Stomach (tissue), 9 donors: ENCODE measurements around the gene TMA7. TPM values are rescaled to one million over a fixed set of nuclear protein-coding genes. Genes with fewer than 3 reads are reported as not detected.

Experiments
- DNase-seq, 2 donors: peaks; one replicate each; pipeline versions ENCODE4 v3.0.0 to v3.0.0-alpha.2; 2013 to 2019
- H3K27ac ChIP-seq, 5 donors: fragments of 200-600 bp in 4 of 5; sonication (generic) in 4 of 5; one replicate each; pipeline ENCODE4 v1.5.1; 2013 to 2019; ENCODE audit warnings: mild to moderate bottlenecking in 1 of 5, moderate library complexity in 1 of 5
- H3K27me3 ChIP-seq, 3 donors: fragments of 200-600 bp; sonication (generic); one replicate each; pipeline ENCODE4 v1.5.1; 2017 to 2019; ENCODE audit warnings: mixed run types in 1 of 3
- H3K36me3 ChIP-seq, 4 donors: fragments of 200-600 bp; sonication (generic); 1 replicate in 3 of 4; 2 replicates in 1 of 4; pipeline ENCODE4 v1.5.1; 2016 to 2019
- H3K4me1 ChIP-seq, 4 donors: fragments of 200-600 bp; sonication (generic); one replicate each; pipeline ENCODE4 v1.5.1; 2016 to 2019
- H3K4me3 ChIP-seq, 4 donors: fragments of 200-600 bp; sonication (generic) in 3 of 4; one replicate each; pipeline ENCODE4 v1.5.1; 2016 to 2019; ENCODE audit warnings: mild to moderate bottlenecking in 1 of 4
- H3K9me3 ChIP-seq, 4 donors: fragments of 200-600 bp; sonication (generic); one replicate each; pipeline ENCODE4 v1.5.1; 2016 to 2019
- EP300 ChIP-seq: sonication (generic); formaldehyde crosslinking; IDR thresholded peaks from one replicate; pipeline ENCODE4 v1.6.1; 2017; ENCODE audit warnings: antibody characterized with exemption
- POLR2A ChIP-seq, 4 donors: fragments of 450-650 bp; IDR thresholded peaks; one replicate each; pipeline ENCODE4 v1.6.1; 2016; ENCODE audit warnings: antibody characterized with exemption in 4 of 4, control low read depth in 2 of 4, mild to moderate bottlenecking in 1 of 4, moderate library complexity in 1 of 4
- POLR2AphosphoS5 ChIP-seq, 3 donors: sonication (generic); formaldehyde crosslinking; IDR thresholded peaks; one replicate each; pipeline ENCODE4 v1.6.1; 2016; ENCODE audit warnings: antibody characterized with exemption in 3 of 3
- WGBS, 5 donors: extraction: QIAGEN DNeasy Blood & Tissue Kit in 3 of 5; methylation state at CpG; one replicate each; pipeline versions ENCODE4 v1.1.5 to v1.1.7; 2013 to 2018; 5-methylcytosine and 5-hydroxymethylcytosine counted together
- intact Hi-C: fragments of 100-400 bp; cut with DNase I; formaldehyde crosslinking; loops from one replicate; pipeline ENCODE4 v1.15.1; 2023; ENCODE audit warnings: low total_unique reads
- polyA plus RNA-seq, 3 donors: library from polyadenylated mRNA; stranded (reverse); fragments of 200-250 nt; gene quantifications; one replicate each; pipeline ENCODE4 v1.2.3, GENCODE V29; 2013
- total RNA-seq, 5 donors: library from RNA; depleted of rRNA; stranded (reverse); fragments of >200 nt; gene quantifications; one replicate each; pipeline versions ENCODE4 v1.1.0 to v1.2.3, GENCODE V29; 2014 to 2016
- TF ChIP-seq, protein P1 (sequence below), 7 experiments: fragments of 450-650 bp in 4 of 7; fragments of 200-600 bp in 3 of 7; sonication (generic) in 3 of 7; IDR thresholded peaks; one replicate each; pipeline ENCODE4 v1.5.1; 2016 to 2019; ENCODE audit warnings: antibody characterized with exemption in 7 of 7, control low read depth in 2 of 7, mild to moderate bottlenecking in 1 of 7
- donor health status: healthy with polysubstance abuse.
- donor health status: Bipolar disorder and iron deficiency.
- donor health status: healthy.

Gene TMA7
- total and polyA plus RNA-seq, 8 donors: 107 to 702 (median 266) TPM

DNA sequence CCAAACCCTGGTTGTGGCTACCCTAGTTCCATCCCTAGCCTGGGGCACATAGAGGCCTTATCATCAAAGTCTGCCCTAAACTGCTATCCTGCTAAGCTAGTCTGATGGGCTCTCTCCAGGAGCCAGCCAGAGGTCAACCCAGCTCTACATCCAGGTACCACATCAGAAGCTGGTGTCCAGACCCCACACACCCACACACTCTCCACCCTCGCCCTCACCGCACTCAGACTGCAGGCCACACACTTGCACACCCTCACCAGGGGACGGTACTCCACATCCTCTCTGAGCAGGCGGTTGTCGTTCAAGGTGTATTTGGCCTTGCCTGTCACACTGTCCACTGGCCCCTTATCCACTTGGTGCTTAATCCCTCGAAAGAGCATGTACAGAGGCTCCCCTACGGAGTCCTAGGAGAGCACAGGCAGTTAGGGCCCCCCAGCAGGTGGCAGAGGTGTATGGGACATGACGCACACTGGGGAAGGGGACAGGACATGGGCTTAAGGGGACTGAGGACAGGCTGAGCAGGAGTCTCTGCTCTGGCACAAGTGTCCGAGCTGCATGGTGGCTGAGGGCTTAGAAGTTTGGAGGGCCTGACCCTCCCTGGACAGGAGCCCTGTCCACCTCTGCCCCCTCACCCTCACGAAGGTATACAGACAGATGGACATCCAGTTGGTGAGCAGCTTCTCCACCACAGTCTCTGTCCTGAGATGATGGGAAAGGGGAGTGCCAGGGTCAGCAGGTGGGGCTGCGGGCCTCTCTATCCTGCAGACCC lies 28.3 kb upstream of the TMA7 start:
- WGBS, 5 donors: 84 to 92% (median 88%) methylated on average over 10 to 11 of the region's 11 CpGs
- no peak for DNase-seq
- Histone ChIP-seq H3K4me1 (peaks cover 0 to 8% (median 0%) of the 10 kb centered on the region in 4 donors), H3K4me3 (no peak overlapping the region), H3K27me3 (no peaks in the 10 kb centered on the region), H3K27ac (no peak overlapping the region), H3K9me3 (no peaks in the 10 kb centered on the region), H3K36me3 (peaks cover 79 to 100% (median 100%) of the 10 kb centered on the region in 4 donors)
- TF ChIP-seq POLR2A (IDR thresholded peaks at IDR 0.05) (no peak), POLR2AphosphoS5 (IDR thresholded peaks at IDR 0.05) (no peak), EP300 (no peak)
- TF ChIP-seq, protein P1, sequence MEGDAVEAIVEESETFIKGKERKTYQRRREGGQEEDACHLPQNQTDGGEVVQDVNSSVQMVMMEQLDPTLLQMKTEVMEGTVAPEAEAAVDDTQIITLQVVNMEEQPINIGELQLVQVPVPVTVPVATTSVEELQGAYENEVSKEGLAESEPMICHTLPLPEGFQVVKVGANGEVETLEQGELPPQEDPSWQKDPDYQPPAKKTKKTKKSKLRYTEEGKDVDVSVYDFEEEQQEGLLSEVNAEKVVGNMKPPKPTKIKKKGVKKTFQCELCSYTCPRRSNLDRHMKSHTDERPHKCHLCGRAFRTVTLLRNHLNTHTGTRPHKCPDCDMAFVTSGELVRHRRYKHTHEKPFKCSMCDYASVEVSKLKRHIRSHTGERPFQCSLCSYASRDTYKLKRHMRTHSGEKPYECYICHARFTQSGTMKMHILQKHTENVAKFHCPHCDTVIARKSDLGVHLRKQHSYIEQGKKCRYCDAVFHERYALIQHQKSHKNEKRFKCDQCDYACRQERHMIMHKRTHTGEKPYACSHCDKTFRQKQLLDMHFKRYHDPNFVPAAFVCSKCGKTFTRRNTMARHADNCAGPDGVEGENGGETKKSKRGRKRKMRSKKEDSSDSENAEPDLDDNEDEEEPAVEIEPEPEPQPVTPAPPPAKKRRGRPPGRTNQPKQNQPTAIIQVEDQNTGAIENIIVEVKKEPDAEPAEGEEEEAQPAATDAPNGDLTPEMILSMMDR (IDR thresholded peaks at IDR 0.05): no peak
- intact Hi-C loops: loop anchor here (10.0 kb wide), 1 partner anchor 137 kb away; no protein-coding TSS in a partner anchor

DNA sequence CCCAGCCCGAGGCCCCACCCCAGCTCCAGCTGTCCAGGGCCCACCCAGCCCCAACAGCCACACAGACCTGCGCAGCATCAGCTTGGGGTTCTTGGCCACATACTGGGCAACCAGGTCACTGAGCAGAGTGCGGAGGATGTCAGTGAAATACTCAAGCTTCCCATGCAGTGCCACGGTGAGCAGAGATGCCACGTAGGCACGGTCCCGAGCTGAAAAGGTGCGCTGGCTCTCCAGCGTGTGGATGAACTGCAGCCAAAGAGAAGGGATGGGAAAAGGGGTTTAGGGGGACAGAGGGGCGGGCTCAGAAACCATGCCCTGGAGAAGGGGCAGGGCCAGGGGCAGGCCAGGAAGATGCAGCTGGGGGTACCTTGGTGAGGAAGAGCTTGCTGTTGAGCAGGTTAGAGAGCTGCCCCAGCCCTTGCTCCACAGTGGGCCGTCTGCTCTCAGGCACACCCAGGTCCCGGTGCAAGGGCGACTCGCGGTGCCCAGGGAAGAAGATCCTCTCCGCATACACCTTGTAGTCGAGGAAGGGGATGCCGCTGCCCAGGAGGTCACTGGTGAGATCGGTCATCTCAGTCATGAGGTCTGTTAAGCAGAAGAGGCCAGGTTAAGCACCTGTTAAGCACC lies 27.6 kb upstream of the TMA7 start:
- peaks cover 0 to 8% (median 0%) of the 10 kb centered on the region in 4 donors for H3K4me1 ChIP-seq
- H3K9me3 ChIP-seq: no peaks in the 10 kb centered on the region
- no peak for DNase-seq
- no peaks in the 10 kb centered on the region for H3K27me3 ChIP-seq
- peaks cover 84 to 100% (median 100%) of the 10 kb centered on the region in 4 donors for H3K36me3 ChIP-seq
- H3K4me3 ChIP-seq: no peak overlapping the region
- intact Hi-C loops: loop anchor here (10.0 kb wide), 1 partner anchor 138 kb away; no protein-coding TSS in a partner anchor
- no peak for TF ChIP-seq EP300
- TF ChIP-seq POLR2AphosphoS5 (IDR thresholded peaks at IDR 0.05): no peak
- no peak for TF ChIP-seq POLR2A (IDR thresholded peaks at IDR 0.05)
- TF ChIP-seq, protein P1 (IDR thresholded peaks at IDR 0.05): no peak
- 91 to 93% (median 92%) methylated on average over 15 to 19 of the region's 19 CpGs for WGBS, 5 donors
- no peak overlapping the region for H3K27ac ChIP-seq

DNA sequence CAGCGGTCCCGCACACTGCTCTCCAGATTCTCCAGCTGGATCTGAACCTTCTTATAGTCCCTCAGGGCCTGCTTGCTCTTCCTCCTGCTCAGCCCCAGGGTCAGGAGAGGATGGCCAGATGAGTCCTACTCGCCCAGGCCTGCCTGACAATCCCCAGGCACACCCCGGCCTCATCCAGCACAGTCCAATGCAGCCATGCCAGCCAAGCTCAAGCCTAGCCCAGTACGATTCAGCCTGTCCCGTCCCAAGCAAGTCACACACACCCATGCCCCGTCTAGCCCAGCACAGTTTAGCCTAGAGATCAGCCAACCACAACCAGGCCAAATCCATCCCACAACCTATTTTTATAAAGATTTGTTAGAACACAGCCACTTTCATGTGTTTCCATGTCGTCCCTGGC lies 27.0 kb upstream of the TMA7 start:
- DNase-seq: no peak
- Histone ChIP-seq H3K4me1 (peaks cover 0 to 8% (median 0%) of the 10 kb centered on the region in 4 donors), H3K9me3 (no peaks in the 10 kb centered on the region), H3K27me3 (no peaks in the 10 kb centered on the region), H3K36me3 (peaks cover 85 to 100% (median 100%) of the 10 kb centered on the region in 4 donors), H3K4me3 (no peak overlapping the region), H3K27ac (no peak overlapping the region)
- 75 to 92% (median 88%) methylated on average over 7 to 8 of the region's 8 CpGs for WGBS, 5 donors
- no peak for TF ChIP-seq POLR2A (IDR thresholded peaks at IDR 0.05)
- no peak for TF ChIP-seq POLR2AphosphoS5 (IDR thresholded peaks at IDR 0.05)
- TF ChIP-seq, protein P1 (IDR thresholded peaks at IDR 0.05): no peak
- no peak for TF ChIP-seq EP300
- intact Hi-C loops: loop anchor here (10.0 kb wide), 1 partner anchor 138 kb away; no protein-coding TSS in a partner anchor

DNA sequence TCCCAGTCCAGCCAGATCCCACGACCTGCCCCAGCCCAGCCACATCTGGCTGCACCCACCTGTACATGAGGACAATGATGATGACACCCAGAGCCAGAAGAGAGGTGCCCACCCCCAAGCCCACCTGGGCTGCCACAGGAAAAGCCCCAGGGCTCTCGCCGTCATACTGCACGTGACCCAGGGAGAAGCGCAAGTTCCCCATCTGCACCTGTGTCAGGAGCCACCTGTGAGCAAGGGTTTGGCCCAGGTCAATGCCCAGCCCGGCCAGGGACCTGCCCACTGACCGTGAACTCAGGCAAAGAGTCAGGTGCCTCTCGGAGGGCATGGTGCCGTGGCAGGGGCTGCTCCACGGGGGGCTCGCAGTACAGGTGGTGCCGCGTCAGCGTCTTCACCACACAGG lies 26.4 kb upstream of the TMA7 start:
- DNase-seq: no peak
- peaks cover 0 to 8% (median 0%) of the 10 kb centered on the region in 4 donors for H3K4me1 ChIP-seq
- H3K36me3 ChIP-seq: peaks cover 85 to 100% (median 100%) of the 10 kb centered on the region in 4 donors
- TF ChIP-seq EP300: no peak
- H3K9me3 ChIP-seq: no peaks in the 10 kb centered on the region
- WGBS, 5 donors: 70 to 91% (median 88%) methylated on average over 5 to 14 of the region's 14 CpGs
- intact Hi-C loops: loop anchor here (10.0 kb wide), 1 partner anchor 139 kb away; no protein-coding TSS in a partner anchor
- no peak overlapping the region for H3K4me3 ChIP-seq
- H3K27me3 ChIP-seq: no peaks in the 10 kb centered on the region
- no peak overlapping the region for H3K27ac ChIP-seq
